ENCODE data around the gene APOBEC3C.
"Not testable (repeated sequence)": the region's sequence is repeated elsewhere in the genome, so short reads cannot be mapped to it uniquely, and the experiment has no call there.

Gene APOBEC3C

GRCh38 chr22:39013942-39014722 is at the start of gene APOBEC3C:
Gene APOBEC3C (plus strand): TSS chr22:39014257. CDS start chr22:39014363, 106 bp downstream.
- peak; percentile 58 for DNase-seq

GRCh38 chr22:38964306-38964705 is 49.8 kb upstream of the APOBEC3C start:
- no peak for DNase-seq

- DNase-seq = no peak
Observed at GRCh38 chr22:38964989-38965388, 49.1 kb upstream of the APOBEC3C start.

GRCh38 chr22:38965614-38966379 is 48.3 kb upstream of the APOBEC3C start:
- DNase-seq = no peak

- DNase-seq = no peak
Observed at GRCh38 chr22:38966380-38966702, 47.7 kb upstream of the APOBEC3C start.

- no peak for DNase-seq
Observed at GRCh38 chr22:38966942-38967341, 47.1 kb upstream of the APOBEC3C start.

GRCh38 chr22:38967451-38968450 is 46.3 kb upstream of the APOBEC3C start:
- DNase-seq = no peak

- no peak for DNase-seq
Observed at GRCh38 chr22:38968801-38969200, 45.3 kb upstream of the APOBEC3C start.

GRCh38 chr22:38970551-38970950 is 43.5 kb upstream of the APOBEC3C start:
- no peak for DNase-seq

- no peak for DNase-seq
Observed at GRCh38 chr22:38971202-38971601, 42.9 kb upstream of the APOBEC3C start.

GRCh38 chr22:38971791-38972190 is 42.3 kb upstream of the APOBEC3C start:
- DNase-seq = no peak

- no peak for DNase-seq
Observed at GRCh38 chr22:38972558-38972957, 41.5 kb upstream of the APOBEC3C start.

- DNase-seq = no peak
Observed at GRCh38 chr22:38973289-38974169, 40.5 kb upstream of the APOBEC3C start.

- no peak for DNase-seq
Observed at GRCh38 chr22:38974170-38974825, 39.8 kb upstream of the APOBEC3C start.

GRCh38 chr22:38974826-38975175 is 39.3 kb upstream of the APOBEC3C start:
- DNase-seq = no peak

- not testable (repeated sequence) for DNase-seq
Observed at GRCh38 chr22:38977289-38977688, 36.8 kb upstream of the APOBEC3C start.

GRCh38 chr22:38980587-38980986 is 33.5 kb upstream of the APOBEC3C start:
- not testable (repeated sequence) for DNase-seq

- DNase-seq = no peak
Observed at GRCh38 chr22:38981005-38981991, 32.8 kb upstream of the APOBEC3C start.

- peak; percentile 41 for DNase-seq
Observed at GRCh38 chr22:38981992-38982927, 31.8 kb upstream of the APOBEC3C start, which contains the start of gene APOBEC3B. Gene APOBEC3B (plus strand): TSS chr22:38982347. CDS start chr22:38982454, 107 bp downstream.
